GM23338 (cell line): ENCODE measurements around the gene OLFML3.

Source experiments
- CREB1 ChIP-seq: fragments of 250-450 bp; sonication (Bioruptor Pico); IDR thresholded peaks from 2 replicates; pipeline ENCODE4 v1.5.0; 2020; ENCODE audit warnings: low read depth, mild to moderate bottlenecking, moderate library complexity
- CTCF ChIP-seq, 2 experiments: fragments of 200-600 bp in 1 of 2; sonication (generic) in 1 of 2; conservative IDR thresholded peaks; 2 replicates each; pipeline versions ENCODE4 v1.5.1 to v1.6.1; 2016 to 2017; ENCODE audit warnings: antibody characterized with exemption in 2 of 2, low read depth in 2 of 2, mild to moderate bottlenecking in 2 of 2, moderate library complexity in 1 of 2
- EZH2 ChIP-seq: fragments of 200-600 bp; sonication (generic); IDR thresholded peaks from one replicate; pipeline ENCODE4 v1.8.0; 2017; ENCODE audit warnings: antibody characterized with exemption, mild to moderate bottlenecking, low read depth; ENCODE audit not compliant: unreplicated experiment
- JUNB ChIP-seq: IDR thresholded peaks from one replicate; pipeline ENCODE4 v1.6.1; 2016; ENCODE audit warnings: antibody characterized with exemption; ENCODE audit not compliant: unreplicated experiment
- POLR2AphosphoS5 ChIP-seq: IDR thresholded peaks from 2 replicates; pipeline ENCODE4 v1.6.1; 2016; ENCODE audit warnings: antibody characterized with exemption, low read depth
- REST ChIP-seq: IDR thresholded peaks from one replicate; pipeline ENCODE4 v1.6.1; 2018; ENCODE audit warnings: antibody characterized with exemption; ENCODE audit not compliant: unreplicated experiment
- STAT1 ChIP-seq: IDR thresholded peaks from one replicate; pipeline ENCODE4 v1.6.1; 2016; ENCODE audit warnings: antibody characterized with exemption; ENCODE audit not compliant: unreplicated experiment
- ZNF114 ChIP-seq: fragments of 250-450 bp; sonication (Bioruptor Pico); IDR thresholded peaks from 2 replicates; pipeline ENCODE4 v1.5.0; 2020; ENCODE audit warnings: mild to moderate bottlenecking, moderate library complexity

- TF ChIP-seq CTCF (conservative IDR thresholded peaks at IDR 0.05; ENCODE audit: low read depth in 2 of 2), result no peak
- no peak for TF ChIP-seq EZH2
- TF ChIP-seq REST, result no peak
- TF ChIP-seq STAT1, result no peak
- TF ChIP-seq JUNB, result no peak
- TF ChIP-seq ZNF114, result no peak
- TF ChIP-seq POLR2AphosphoS5, result no peak
- no peak for TF ChIP-seq CREB1 (CRISPR knock-in tag)
These were observed 3.9 kb upstream of the OLFML3 start for GRCh38 chr1:113975211-113975895.
